Globus pallidus (tissue), 1 donor: ENCODE measurements around the gene TDRD10.
A peak's percentile ranks its signal among the peaks of the same experiment; 100 is the strongest.

Experiments
- DNase-seq: peaks from one replicate; pipeline ENCODE4 v3.0.0-alpha.2; 2015; ENCODE audit warnings: low spot score

TDRD10 gene, protein sequence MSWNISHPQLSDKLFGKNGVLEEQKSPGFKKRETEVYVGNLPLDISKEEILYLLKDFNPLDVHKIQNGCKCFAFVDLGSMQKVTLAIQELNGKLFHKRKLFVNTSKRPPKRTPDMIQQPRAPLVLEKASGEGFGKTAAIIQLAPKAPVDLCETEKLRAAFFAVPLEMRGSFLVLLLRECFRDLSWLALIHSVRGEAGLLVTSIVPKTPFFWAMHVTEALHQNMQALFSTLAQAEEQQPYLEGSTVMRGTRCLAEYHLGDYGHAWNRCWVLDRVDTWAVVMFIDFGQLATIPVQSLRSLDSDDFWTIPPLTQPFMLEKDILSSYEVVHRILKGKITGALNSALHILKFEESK

DNA sequence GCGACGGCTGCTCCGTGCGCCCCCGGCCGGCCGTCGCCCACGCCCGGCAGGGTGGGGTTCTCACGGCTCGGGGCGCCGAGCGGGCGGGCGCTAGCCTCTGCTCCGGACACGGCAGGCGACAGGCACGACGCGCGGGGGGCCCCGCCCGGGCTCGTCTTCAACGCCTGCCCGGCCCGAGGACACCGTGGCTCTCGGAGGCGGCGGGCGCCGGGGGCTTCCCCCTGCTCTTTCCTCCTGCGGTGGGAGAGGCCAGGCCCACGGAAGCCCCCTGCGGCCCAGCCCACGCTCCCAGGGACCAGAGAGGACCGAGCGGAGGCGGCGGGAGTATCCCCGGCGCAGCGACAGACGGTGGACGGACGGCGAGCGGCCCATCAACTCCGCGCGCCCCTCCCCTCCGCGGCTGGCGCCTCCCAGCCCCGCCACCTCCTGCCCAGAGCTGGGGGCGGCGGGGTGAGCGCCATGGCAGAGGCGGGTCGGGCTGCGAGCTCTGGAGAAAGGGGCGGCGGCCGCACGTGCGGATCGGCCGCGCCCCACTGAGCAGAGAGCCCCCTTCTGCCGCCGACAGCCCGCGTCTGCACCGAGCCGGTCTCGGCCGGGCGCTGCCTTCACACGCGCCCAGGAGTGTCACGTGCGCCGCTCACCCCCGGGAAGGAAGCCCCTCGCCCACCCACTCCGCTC is at the start of gene TDRD10, which contains the start of gene SHE:
TDRD10 (plus strand) TSS at position 154 of the 678 bp plus-strand sequence. CDS start 4,685 bp downstream, outside the sequence.
SHE (minus strand) TSS at position 347 of the 678 bp plus-strand sequence. CDS start 386 bp downstream, outside the sequence.
- DNase-seq: no peak

DNA sequence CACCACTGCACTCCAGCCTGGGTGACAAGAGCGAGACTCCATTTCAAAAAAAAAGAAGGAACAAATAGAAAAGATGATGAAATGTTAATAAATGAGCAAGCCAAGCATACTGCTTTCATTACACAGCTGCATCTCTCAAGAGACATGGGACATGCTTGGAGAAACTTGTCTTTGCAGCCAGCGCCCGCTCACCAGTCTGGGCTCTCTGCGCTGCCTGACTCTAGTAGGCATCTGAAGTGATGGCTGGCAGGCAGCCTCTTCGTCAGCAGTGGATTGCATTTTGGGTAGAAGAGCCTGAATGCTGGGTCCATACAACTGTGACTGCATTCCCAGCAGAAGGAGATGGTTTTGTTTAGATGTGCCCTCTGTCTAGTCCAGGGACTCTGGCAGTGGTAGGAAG is 48.9 kb upstream of the TDRD10 start:
- DNase-seq: no peak

DNA sequence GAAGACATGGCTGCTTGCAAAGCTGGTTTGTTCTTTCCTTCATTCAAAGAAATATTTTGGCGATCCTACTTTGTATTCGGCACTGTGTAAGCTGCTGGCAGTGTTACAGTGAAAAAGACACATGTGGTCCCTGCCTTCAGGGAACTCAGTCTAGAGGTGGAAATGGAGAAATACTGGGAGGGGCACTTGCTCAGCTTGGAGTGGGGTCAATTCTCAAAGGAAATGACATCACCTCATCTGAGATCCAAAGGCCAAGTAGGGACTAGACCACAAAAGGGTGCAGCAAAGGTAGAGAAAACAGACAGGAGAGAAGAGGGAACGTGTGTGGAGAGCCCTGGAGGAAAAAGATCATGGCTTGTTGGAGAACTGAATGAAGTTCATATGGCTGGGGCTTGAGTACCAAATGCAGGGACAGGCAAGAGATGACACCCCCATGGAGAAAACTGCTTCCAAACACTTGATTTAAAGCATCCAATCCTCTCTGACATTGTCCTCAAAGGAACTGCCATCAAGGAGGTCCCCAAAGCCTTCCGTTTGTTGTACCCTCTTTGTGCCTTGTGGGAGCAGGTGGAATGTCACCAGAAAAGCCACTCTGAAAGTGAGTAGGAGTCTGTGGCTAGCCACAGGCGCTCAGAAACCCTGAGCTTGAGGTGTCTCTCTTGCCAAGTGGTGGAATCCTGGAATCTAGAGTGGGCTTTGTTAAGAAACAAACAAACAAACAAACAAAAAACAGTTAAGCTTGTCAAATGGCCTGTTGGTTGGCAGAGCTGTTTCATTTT is 48.3 kb upstream of the TDRD10 start:
- no peak for DNase-seq

DNA sequence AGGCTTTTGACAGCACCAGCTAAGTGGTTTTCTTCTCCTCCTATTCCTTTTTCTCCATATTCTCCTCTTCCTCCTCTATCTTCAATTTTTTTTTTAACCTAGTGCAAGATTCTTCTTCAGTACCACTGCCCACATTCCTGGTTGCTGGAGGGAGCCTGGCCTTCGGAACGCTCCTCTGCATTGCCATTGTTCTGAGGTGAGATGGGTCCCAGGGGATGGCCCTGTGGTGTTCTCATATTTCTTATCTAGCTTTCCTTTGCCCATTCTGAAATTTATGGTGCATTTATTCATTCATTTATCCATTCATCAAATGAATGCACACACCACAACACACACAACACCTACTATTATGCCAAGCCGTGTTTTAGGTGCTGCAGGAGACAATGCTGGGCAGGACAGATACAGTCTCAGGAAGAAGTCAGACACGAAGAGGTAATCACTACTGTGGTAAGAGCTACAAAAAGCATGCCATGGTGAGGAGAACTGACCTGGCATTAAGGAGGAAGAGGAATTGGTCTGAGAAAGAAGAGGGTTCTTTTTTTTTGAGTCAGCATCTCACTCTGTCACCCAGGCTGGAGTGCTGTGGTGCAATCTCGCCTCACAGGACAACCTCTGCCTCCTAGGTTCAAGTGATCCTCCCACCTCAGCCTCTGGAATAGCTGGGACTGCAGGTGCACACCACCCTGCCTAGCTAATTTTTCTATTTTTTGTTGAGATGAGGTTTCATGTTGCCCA is 47.5 kb upstream of the TDRD10 start:
- DNase-seq: no peak

DNA sequence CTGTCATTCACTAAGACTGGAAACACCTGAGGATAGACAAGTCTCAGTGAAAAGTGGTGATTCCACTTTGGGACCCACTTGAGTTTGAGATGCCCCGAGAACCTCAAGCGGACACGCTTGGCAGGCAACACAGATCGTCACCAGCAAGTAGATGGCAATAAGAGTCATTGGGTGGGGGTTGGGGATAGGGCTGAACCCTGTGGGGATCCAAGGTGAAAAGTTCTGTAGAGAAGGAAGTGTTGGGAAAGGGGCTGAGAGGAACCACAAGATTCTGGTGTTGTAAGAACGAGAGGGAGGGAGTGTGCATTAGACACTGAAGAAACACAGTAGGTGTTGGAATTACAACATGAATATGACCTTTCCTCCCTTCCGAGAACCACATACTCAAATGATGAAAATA is 45.4 kb upstream of the TDRD10 start:
- DNase-seq: no peak

DNA sequence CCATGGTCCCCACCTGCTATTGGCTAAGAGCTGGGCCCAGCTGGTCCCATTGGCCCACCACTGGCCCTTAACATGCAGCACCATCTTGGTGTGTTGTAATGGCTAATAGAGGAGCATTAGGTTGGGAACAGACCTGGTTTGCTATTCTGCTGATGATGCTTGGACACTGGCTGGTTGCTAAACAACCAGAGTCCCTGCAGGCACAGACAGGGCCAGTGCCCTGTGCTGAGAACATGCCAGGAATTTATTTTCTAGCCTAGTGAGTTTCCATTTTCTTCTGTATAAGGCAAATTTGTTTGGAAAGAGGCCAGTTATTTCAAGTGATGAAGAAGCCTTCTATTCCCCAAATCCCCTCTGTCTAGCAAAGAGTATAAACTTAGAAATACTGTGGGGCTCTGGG is 42.9 kb upstream of the TDRD10 start:
- DNase-seq: peak; percentile 43

DNA sequence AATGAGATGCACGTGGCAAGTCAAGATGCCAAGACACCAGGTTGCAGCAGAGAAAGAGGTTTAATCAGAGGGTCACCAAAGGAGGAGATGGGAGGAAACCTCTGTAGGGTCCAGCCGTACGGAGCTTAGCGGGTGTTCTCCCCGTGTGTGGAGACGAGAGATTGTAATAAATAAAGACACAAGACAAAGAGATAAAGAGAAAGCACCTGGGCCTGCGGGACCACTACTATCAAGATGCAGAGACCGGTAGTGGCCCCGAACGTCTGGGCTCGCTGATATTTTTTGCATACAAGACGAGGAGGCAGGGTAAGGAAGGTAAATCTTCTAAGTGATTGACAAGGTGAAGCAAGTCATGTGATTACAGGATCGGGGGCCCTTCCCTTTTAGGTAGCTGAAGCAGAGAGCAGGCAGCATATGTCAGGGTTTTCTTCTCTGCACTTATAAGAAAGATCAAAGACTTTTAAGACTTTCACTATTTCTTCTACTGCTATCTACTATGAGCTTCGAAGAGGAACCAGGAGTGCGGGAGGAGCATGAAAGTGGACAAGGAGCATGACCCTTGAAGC is 41.2 kb upstream of the TDRD10 start:
- no peak for DNase-seq

DNA sequence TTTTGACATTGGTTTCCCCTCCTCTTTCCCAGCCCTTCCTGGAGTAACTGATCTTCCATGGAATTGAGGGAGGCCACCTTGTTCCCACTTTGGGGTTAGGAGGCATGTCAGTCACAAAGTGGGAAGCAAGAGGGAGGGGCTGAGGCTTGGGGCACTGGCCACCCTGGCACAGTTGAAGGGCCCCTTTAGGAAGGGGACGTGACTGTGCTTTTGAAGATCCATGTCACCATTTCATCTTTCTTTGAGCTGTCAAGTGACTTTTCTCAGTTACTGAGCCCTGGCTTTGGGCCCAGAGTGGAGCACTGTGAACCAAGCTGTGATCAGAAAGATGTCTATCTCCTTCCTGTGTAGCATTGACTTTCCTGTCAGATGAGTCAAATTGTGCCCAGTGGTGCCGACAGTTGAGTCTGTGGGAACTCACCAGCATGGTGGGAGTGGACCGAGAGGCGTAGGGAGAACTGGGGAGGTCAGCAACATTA is 38.5 kb upstream of the TDRD10 start:
- no peak for DNase-seq

DNA sequence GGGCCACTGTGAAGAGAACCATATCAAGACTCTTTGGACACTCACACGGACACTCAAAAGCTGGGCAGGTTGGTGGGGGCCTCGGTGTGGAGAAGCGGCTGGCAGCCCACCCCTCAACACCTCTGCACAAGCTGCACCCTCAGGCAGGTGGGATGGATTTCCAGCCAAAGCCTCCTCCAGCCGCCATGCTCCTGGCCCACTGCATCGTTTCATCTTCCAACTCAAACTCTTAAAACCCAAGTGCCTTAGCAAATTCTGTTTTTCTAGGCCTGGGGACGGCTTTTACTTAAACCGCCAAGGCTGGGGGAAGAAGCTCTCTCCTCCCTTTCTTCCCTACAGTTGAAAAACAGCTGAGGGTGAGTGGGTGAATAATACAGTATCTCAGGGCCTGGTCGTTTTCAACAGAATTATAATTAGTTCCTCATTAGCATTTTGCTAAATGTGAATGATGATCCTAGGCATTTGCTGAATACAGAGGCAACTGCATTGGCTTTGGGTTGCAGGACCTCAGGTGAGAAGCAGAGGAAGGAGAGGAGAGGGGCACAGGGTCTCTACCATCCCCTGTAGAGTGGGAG is 36.3 kb upstream of the TDRD10 start:
- no peak for DNase-seq

DNA sequence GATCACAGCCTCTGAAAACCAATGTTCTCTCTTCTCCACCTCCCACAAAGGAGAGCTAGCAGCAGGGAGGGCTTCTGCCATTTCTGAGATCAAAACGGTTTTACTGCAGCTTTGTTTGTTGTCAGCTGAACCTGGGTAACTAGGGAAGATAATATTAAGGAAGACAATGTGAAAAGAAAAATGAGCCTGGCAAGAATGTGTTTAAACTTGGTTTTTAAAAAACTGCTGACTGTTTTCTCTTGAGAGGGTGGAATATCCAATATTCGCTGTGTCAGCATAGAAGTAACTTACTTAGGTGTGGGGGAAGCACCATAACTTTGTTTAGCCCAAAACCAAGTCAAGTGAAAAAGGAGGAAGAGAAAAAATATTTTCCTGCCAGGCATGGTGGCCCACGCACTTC is 35.8 kb upstream of the TDRD10 start:
- no peak for DNase-seq

DNA sequence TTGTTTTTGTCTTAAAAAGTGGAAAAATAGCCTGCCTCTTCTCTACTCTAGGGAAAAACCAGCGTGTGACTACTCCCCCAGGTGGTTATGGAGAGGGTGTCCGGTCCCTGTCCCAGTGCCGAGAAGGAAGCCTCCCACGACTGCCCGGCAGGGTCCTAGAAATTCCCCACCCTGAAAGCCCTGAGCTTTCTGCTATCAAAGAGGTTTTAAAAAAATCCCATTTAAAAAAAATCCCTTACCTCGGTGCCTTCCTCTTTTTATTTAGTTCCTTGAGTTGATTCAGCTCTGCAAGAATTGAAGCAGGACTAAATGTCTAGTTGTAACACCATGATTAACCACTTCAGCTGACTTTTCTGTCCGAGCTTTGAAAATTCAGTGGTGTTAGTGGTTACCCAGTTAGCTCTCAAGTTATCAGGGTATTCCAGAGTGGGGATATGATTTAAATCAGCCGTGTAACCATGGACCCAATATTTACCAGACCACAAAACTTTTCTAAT is 35.0 kb upstream of the TDRD10 start:
- no peak for DNase-seq

DNA sequence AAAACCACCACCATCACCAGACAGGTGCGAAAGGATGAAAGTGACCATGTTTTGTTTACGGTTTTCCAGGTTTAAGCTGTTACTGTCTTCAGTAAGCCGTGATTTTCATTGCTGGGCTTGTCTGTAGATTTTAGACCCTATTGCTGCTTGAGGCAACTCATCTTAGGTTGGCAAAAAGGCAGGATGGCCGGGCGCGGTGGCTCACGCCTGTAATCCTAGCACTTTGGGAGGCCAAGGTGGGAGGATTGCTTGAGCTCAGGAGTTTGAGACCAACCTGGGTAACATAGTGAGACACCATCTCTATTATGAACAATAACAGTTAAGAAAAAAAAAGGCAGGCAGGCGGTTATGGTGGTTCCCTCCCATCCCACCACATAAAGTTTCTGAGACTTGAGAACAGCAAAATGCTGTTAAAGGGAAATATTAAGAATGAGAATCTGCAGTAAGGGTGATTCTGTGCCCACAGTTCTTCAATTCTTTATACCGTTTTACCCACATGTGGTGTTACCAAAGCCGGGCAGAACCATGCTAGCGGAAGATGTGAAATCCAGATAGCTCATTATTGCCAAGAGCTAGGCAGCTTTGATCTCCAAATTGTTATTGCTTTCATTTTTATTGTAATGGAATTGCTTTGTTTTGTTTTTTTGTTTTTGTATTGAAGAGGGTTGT is 34.5 kb upstream of the TDRD10 start:
- no peak for DNase-seq

DNA sequence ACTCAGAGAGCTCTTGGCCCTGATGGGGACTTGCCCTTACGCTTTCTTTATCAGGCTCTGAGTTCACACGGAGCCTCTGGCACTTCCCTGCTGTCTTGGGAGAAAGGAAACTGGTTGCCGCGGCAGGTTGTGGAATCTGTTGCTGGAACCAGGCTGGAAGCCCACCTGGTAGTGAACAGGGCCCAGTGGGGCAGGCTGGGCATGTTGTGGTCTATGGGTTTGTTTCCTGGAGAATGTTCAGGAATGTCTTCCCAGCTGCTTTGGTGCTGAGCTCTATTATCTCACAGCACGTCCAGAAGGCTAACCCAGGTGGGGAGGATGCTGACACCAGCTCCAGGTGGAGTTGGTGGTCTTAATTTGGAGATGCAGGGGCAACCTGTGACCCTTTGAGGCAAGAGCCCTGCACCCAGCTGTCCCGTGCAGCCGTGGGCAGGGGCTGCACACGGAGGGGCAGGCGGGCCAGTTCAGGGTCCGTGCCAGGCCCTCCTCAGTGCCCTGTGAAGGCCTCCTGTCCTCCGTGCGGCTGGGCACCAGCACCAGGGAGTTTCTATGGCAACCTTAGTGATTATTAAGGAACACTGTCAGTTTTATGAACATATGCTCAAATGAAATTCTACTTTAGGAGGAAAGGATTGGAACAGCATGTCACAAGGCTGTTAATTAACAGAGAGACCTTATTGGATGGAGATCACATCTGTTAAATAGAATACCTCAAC is 33.3 kb upstream of the TDRD10 start:
- DNase-seq: no peak

DNA sequence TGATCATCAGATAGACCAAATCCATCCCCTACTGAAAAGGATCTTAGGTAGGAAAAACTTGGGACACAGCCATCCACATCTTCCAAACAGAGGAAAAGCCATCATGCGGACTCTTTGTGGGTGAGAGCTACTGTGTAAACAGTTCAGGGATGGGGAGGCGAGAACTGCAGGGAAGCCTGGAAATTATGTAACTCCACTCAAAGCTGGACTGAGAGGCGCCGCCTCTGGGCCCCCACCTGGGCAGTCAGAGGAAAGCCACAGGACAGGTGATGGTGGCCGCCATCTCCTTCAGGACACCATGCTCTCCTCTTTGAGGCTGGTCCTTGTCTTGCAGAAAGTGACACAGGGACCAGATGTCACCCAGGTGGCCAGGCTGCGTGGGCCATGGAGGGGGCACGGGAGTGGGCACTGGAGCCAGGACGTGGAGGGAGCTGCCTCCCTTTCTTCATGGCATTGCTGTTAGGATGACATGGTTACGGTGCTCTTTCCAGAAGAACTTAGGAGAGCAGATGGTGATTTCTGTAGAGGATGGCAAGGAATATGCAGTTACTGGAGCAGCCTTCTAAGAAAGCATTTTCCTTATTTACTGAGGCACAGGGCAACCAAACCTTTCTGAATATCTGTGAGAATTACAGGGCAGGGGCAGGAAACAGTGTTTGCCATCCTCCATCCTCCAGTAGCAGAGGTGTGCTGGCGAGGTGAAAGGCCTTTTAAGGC is 32.0 kb upstream of the TDRD10 start:
- no peak for DNase-seq

DNA sequence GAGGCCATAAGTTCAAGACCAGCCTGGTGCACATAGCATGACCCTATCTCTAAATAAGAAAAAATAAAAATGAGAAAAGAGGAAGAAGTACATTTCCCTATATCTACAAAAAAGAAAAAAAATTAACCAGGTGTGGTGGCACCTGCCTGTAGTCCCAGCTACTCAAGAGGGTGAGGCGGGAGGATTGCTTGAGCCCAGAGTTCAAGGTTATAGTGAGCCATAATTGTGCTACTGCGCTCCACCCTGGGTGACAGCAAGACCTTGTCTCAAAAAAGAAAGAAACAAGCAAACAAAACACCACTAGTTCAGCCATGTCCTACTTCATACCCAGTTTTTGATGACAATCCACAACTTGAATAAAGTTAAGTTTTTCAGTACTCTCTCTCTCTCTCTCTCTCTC is 30.7 kb upstream of the TDRD10 start:
- DNase-seq: no peak

DNA sequence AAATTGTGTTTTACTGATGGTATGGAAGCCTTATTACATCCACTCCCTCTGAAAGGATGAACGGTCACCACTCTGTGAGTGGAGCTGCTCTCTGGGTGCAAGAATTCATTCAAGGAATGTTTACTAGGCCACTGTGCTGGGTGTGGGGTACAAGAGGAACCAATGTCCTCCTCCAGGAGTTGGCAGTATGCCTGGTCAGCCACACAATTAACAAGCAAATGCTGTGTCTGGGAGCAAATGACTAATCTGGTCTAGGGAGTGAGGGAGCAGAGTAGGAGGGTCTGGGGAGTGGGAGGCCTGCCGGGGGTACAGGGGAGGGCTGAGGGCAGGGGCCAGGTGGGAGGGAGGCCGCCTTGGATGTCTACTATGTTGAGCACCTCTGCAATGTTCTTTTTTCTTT is 27.2 kb upstream of the TDRD10 start:
- DNase-seq: peak; percentile 94

DNA sequence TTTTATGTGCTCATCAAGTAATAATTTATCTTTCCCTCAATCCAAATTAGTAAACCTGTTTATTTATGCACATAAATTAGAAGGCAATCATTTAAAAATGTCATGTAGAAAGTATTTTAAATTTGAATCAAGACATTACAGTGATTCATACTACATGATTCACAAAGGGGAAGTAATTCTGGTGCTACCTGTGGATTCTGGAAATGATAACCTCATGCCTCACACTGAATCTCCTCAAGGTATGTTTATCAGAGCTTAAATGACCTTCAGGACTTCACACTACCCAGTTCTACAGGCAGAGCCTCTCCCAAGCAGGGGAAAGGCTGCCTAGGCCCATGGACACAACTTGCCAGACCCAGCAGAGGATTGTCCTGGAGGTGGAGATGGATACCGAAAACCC is 25.2 kb upstream of the TDRD10 start:
- no peak for DNase-seq

DNA sequence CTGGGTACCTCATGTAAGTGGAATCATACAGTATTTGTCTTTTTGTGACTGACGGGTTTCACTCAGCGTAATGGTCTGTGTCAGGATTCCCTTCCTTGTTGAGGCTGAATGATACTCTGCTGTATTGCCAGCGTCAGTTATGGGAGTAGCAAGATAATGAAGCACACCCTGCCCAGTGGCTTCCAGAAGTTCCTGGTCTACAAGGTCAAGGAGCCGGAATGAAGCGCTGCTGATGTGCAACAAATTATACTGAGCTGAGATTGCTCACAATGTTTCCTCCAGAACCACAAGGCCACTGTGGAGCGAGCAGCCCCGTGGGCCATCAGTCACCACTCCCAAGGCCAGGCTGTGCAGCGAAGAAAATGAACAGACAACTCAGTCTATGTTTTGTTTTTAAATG is 24.0 kb upstream of the TDRD10 start:
- DNase-seq: no peak

DNA sequence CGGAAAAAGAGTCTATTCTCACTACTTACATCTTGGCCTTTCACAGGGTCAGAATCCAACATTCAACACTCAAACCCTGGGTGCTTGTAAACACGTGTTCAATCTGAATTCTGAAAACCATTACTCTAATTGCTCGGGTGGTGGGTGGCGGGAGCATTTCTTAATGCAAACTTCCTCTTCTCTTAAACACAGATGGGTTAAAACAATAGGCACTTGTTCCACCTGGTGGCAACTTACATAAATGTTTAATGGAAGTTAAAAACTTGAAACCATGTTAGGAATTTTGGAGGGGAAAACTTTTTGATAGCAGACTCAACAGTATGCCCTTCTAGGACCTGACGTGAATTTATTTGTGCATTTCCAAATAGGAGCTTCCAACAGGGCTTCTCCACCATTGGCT is 23.4 kb upstream of the TDRD10 start:
- DNase-seq: no peak
